ENCODE data around the gene SIRPB2. TPM values are rescaled to one million over a fixed set of nuclear protein-coding genes. Genes with fewer than 3 reads are reported as not detected.

SIRPB2 gene
- total and polyA plus RNA-seq, 2 donors (not counting 3 experiments of a cell fraction or from before 2014, with no cell fraction given) = 9.5 to 19.7 TPM

DNA sequence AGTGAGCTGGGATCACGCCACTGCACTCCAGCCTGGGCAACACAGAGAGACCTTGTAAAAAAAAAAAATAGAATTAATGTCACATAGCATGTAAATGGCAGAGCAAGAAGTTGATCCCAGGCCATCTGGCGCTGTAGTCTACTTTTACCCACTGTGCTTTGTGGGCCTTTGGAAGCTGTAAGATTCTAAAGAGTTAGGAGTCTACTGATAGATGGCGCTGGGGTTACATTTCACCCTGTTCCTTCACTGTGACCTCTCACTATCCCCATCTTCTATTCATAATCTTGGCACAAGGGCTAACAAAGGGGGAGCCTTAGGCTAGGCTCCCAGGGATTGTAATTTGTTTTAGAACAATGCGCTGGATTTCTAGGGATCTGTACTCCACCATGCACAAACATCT lies 41.8 kb upstream of the SIRPB2 start:
- Histone ChIP-seq H3K27me3 (ENCODE audit: control insufficient read depth in 2 of 2, insufficient read depth in 2 of 2, low read length in 2 of 2) (no peaks in the 10 kb centered on the region), H3K4me1 (ENCODE audit: control insufficient read depth, extremely low read depth, insufficient read depth, low read length) (no peaks in the 10 kb centered on the region), H3K9me1 (replicated peaks; ENCODE audit: control insufficient read depth, extremely low read depth, insufficient read depth, low read length) (no peaks in the 10 kb centered on the region), H3K27ac (ENCODE audit: insufficient read depth, low read depth, low read length) (no peak overlapping the region), H3K4me2 (ENCODE audit: insufficient read depth, low read length) (no peak overlapping the region), H3K36me3 (ENCODE audit: control insufficient read depth in 2 of 2, extremely low read depth in 1 of 2, insufficient read depth in 2 of 2, low read length in 2 of 2) (no peaks in the 10 kb centered on the region), H2AFZ (ENCODE audit: low read depth, low read length) (no peak overlapping the region), H3K9me3 (replicated peaks; ENCODE audit: control insufficient read depth, insufficient read depth, low read length) (no peaks in the 10 kb centered on the region), H3K79me2 (ENCODE audit: control insufficient read depth, insufficient read depth, low read length) (no peaks in the 10 kb centered on the region), H4K20me1 (replicated peaks; ENCODE audit: control insufficient read depth, extremely low read depth, insufficient read depth, low read length) (no peaks in the 10 kb centered on the region), H3K4me3 (replicated peaks in 1 of 3; ENCODE audit: insufficient read depth in 1 of 3, low read depth in 1 of 3, low read length in 3 of 3) (no peak overlapping the region), H3K9ac (replicated peaks; ENCODE audit: extremely low read depth, insufficient read depth, low read length) (no peak overlapping the region)
- BruUV-seq (replicated peaks) = no TSS peak
- intact Hi-C loops (cut with micrococcal nuclease) (no loop called here), dilution Hi-C loops (cut with MboI; ENCODE audit: extremely low pct_ligation_motif_present, low sequenced_read_pairs) (no loop called here)
- POLR2A ChIA-PET = no interaction called here
- CTCF ChIA-PET = interaction anchor here (0.7 to 2.1 kb wide), 5 partner anchors 10 to 244 kb away, joined by 3 to 9 read pairs (median 4); no protein-coding TSS in a partner anchor
- TF ChIP-seq MYC (IDR thresholded peaks at IDR 0.05; ENCODE audit: low read depth, low read length) (no peak), GATA2 (IDR thresholded peaks at IDR 0.05; ENCODE audit: insufficient read depth, insufficient read length, low read depth, low read length) (no peak), FOS (IDR thresholded peaks at IDR 0.05; ENCODE audit: borderline replicate concordance, insufficient read depth, low read length) (no peak), JUN (IDR thresholded peaks at IDR 0.05; ENCODE audit: borderline replicate concordance, insufficient read depth, insufficient read length, low read depth) (no peak), EZH2 (IDR thresholded peaks at IDR 0.05; ENCODE audit: borderline replicate concordance, low read depth, low read length, severe bottlenecking) (no peak), MAX (IDR thresholded peaks at IDR 0.05; ENCODE audit: insufficient read depth, insufficient read length) (no peak), CTCF (IDR thresholded peaks at IDR 0.05; ENCODE audit: extremely low read depth in 1 of 2, insufficient read depth in 1 of 2, low read depth in 1 of 2, low read length in 2 of 2) (no peak), POLR2A (IDR thresholded peaks at IDR 0.05; ENCODE audit: low read depth, low read length) (no peak)
- no peak for FAIRE-seq
- DNase-seq (ENCODE audit: low read depth, low spot score) = peak; percentile 7

Data from endothelial cell of umbilical vein (primary cell).